HepG2 (cell line): ENCODE measurements around the gene STEAP3. TPM values are rescaled to one million over a fixed set of nuclear protein-coding genes. Genes with fewer than 3 reads are reported as not detected.

Experiments used
- EP300 ChIP-seq, 3 experiments: sonication (generic) in 1 of 3; formaldehyde crosslinking in 1 of 3; IDR thresholded peaks; 2 replicates each; pipeline versions ENCODE4 v1.5.1 to v1.6.1; 2011 to 2020; ENCODE audit warnings: low read depth in 2 of 3, low read length in 2 of 3, borderline replicate concordance in 1 of 3, improper control_type of control experiment in 1 of 3, mild to moderate bottlenecking in 1 of 3, missing genetic modification reagents in 1 of 3, moderate library complexity in 1 of 3
- HNF1B ChIP-seq: sonication (generic); formaldehyde crosslinking; IDR thresholded peaks from 2 replicates; pipeline ENCODE4 v1.5.1; 2020; ENCODE audit warnings: mild to moderate bottlenecking, moderate library complexity, missing genetic modification reagents
- HNRNPK ChIP-seq: fragments of 200-400 bp; formaldehyde crosslinking; IDR thresholded peaks from 2 replicates; pipeline ENCODE4 v1.6.1; 2018; ENCODE audit warnings: low read length, low read depth, moderate library complexity, mild to moderate bottlenecking; ENCODE audit not compliant: poor library complexity, severe bottlenecking
- HNRNPUL1 ChIP-seq: fragments of 200-400 bp; formaldehyde crosslinking; IDR thresholded peaks from 2 replicates; pipeline ENCODE4 v1.6.1; 2017; ENCODE audit warnings: low read depth, mild to moderate bottlenecking, low read length, moderate library complexity
- IRF2 ChIP-seq: IDR thresholded peaks from 2 replicates; pipeline ENCODE4 v1.6.1; 2018; ENCODE audit warnings: missing genetic modification reagents, missing compliant biosample characterization
- MATR3 ChIP-seq: sonication (generic); formaldehyde crosslinking; IDR thresholded peaks from 2 replicates; pipeline ENCODE4 v1.4.0; 2020; ENCODE audit warnings: missing genetic modification reagents
- NCOA5 ChIP-seq: sonication (generic); formaldehyde crosslinking; IDR thresholded peaks from 2 replicates; pipeline ENCODE4 v1.4.0; 2020; ENCODE audit warnings: missing genetic modification reagents
- PAXIP1 ChIP-seq: sonication (generic); formaldehyde crosslinking; conservative IDR thresholded peaks from 2 replicates; pipeline ENCODE4 v1.4.0; 2020; ENCODE audit warnings: mild to moderate bottlenecking, missing genetic modification reagents, moderate library complexity
- RFX1 ChIP-seq: fragments of 450-650 bp; IDR thresholded peaks from 2 replicates; pipeline ENCODE4 v1.6.1; 2017
- SALL2 ChIP-seq: sonication (generic); formaldehyde crosslinking; IDR thresholded peaks from 2 replicates; pipeline ENCODE4 v1.8.1; 2023; ENCODE audit warnings: mild to moderate bottlenecking, missing genetic modification reagents, inconsistent platforms
- SNAPC2 ChIP-seq: sonication (generic); formaldehyde crosslinking; IDR thresholded peaks from 2 replicates; pipeline ENCODE4 v1.8.1; 2022; ENCODE audit warnings: mild to moderate bottlenecking, missing genetic modification reagents
- SOX13 ChIP-seq, 3 experiments: fragments of 450-650 bp in 1 of 3; sonication (generic) in 1 of 3; formaldehyde crosslinking in 1 of 3; IDR thresholded peaks in 2 of 3; conservative IDR thresholded peaks in 1 of 3; 2 replicates each; pipeline versions ENCODE4 v1.5.0 to v1.6.1; 2016 to 2020; ENCODE audit warnings: antibody characterized with exemption in 1 of 3, mild to moderate bottlenecking in 1 of 3, missing compliant biosample characterization in 1 of 3, missing genetic modification reagents in 1 of 3, moderate library complexity in 1 of 3
- SOX5 ChIP-seq: IDR thresholded peaks from 2 replicates; pipeline ENCODE4 v1.6.1; 2016; ENCODE audit warnings: borderline replicate concordance
- SOX6 ChIP-seq, 2 experiments: fragments of 450-650 bp in 1 of 2; sonication (generic) in 1 of 2; formaldehyde crosslinking in 1 of 2; IDR thresholded peaks; 2 replicates each; pipeline versions ENCODE4 v1.4.0 to v1.6.1; 2017 to 2020; ENCODE audit warnings: antibody characterized with exemption in 1 of 2, mild to moderate bottlenecking in 1 of 2, missing genetic modification reagents in 1 of 2
- TBP ChIP-seq: sonication (generic); formaldehyde crosslinking; IDR thresholded peaks from 2 replicates; pipeline ENCODE4 v1.5.0; 2020; ENCODE audit warnings: missing genetic modification reagents
- ZBTB39 ChIP-seq: sonication (generic); formaldehyde crosslinking; IDR thresholded peaks from 2 replicates; pipeline ENCODE4 v1.5.0; 2020; ENCODE audit warnings: missing genetic modification reagents
- ZFP36L1 ChIP-seq: sonication (generic); formaldehyde crosslinking; IDR thresholded peaks from 2 replicates; pipeline ENCODE4 v1.8.0; 2022; ENCODE audit warnings: mild to moderate bottlenecking, missing genetic modification reagents, moderate library complexity
- ZMYM3 ChIP-seq: sonication (generic); formaldehyde crosslinking; IDR thresholded peaks from 2 replicates; pipeline ENCODE4 v1.5.1; 2020; ENCODE audit warnings: mild to moderate bottlenecking, missing genetic modification reagents
- ZNF121 ChIP-seq: sonication (generic); formaldehyde crosslinking; IDR thresholded peaks from 2 replicates; pipeline ENCODE4 v1.5.0; 2020; ENCODE audit warnings: mild to moderate bottlenecking, missing genetic modification reagents
- ZNF143 ChIP-seq: sonication (generic); formaldehyde crosslinking; IDR thresholded peaks from 2 replicates; pipeline ENCODE4 v1.4.0; 2020; ENCODE audit warnings: missing genetic modification reagents
- ZNF235 ChIP-seq: sonication (generic); formaldehyde crosslinking; IDR thresholded peaks from 2 replicates; pipeline ENCODE4 v1.8.1; 2023; ENCODE audit warnings: mild to moderate bottlenecking, missing genetic modification reagents, borderline replicate concordance
- ZNF331 ChIP-seq: sonication (generic); formaldehyde crosslinking; IDR thresholded peaks from 2 replicates; pipeline ENCODE4 v1.4.0; 2020; ENCODE audit warnings: missing genetic modification reagents
- ZNF746 ChIP-seq: sonication (generic); formaldehyde crosslinking; IDR thresholded peaks from 2 replicates; pipeline ENCODE4 v1.8.0; 2022; ENCODE audit warnings: mild to moderate bottlenecking, missing genetic modification reagents
- ZNF772 ChIP-seq: sonication (generic); formaldehyde crosslinking; IDR thresholded peaks from 2 replicates; pipeline ENCODE4 v1.5.0; 2020; ENCODE audit warnings: mild to moderate bottlenecking, missing genetic modification reagents
- polyA plus RNA-seq, 8 experiments: library from polyadenylated mRNA; depleted of rRNA in 3 of 8; stranded (reverse) in 7 of 8; unstranded in 1 of 8; fragments of >200 nt; fragmentation: Illumina TruSeq in 4 of 8; extraction: Trizol in 4 of 8; gene quantifications; 2 replicates each; pipeline versions ENCODE4 v1.2.1 to v1.2.3, GENCODE V29; 2011 to 2016; ENCODE audit warnings: low read depth in 4 of 8, missing spikeins in 1 of 8, mixed read lengths in 1 of 8; ENCODE audit not compliant: insufficient read depth in 1 of 8
- total RNA-seq, 5 experiments: library from RNA; depleted of rRNA; stranded (reverse); fragments of >200 nt; fragmentation: Illumina TruSeq; extraction: Trizol; gene quantifications; 2 replicates each; pipeline ENCODE4 v1.2.3, GENCODE V29; 2016; ENCODE audit warnings: low read depth in 1 of 5

Gene STEAP3
- total and polyA plus RNA-seq, 2 of the 13 experiments (the other 11 are each of a cell fraction or from before 2014, with no cell fraction given), result 7.3 to 21.1 TPM

- TF ChIP-seq ZNF746 (CRISPR knock-in tag) (no peak), ZNF235 (CRISPR knock-in tag) (no peak), HNF1B (CRISPR knock-in tag) (no peak), SNAPC2 (no peak), SALL2 (CRISPR knock-in tag) (no peak), PAXIP1 (CRISPR knock-in tag) (peak; percentile 30; the same call in 1 of the 2 replicates), NCOA5 (no peak), IRF2 (CRISPR knock-in tag) (no peak), ZFP36L1 (no peak), ZMYM3 (CRISPR knock-in tag) (0 out of 2 replicates have a peak, but pooled peaks have one; percentile 54), SOX5 (CRISPR knock-in tag) (peak; percentile 33; the same call in 1 of the 2 replicates), ZNF772 (CRISPR knock-in tag) (no peak), SOX13 (IDR thresholded peaks at IDR 0.05) (no peak), SOX13 (CRISPR knock-in tag; conservative IDR thresholded peaks at IDR 0.05 in 1 of 2, IDR thresholded peaks at IDR 0.05 in 1 of 2) (peak in 1 of 2 experiments; percentile 59; a peak in 1 of 4 replicates), TBP (CRISPR knock-in tag) (no peak), HNRNPUL1 (no peak), ZNF331 (CRISPR knock-in tag) (peak; percentile 23; the same call in 1 of the 2 replicates), HNRNPK (no peak), SOX6 (IDR thresholded peaks at IDR 0.05) (no peak), SOX6 (CRISPR knock-in tag; IDR thresholded peaks at IDR 0.05) (0 out of 2 replicates have a peak, but pooled peaks have one; percentile 31), ZBTB39 (CRISPR knock-in tag) (no peak), EP300 (IDR thresholded peaks at IDR 0.05; ENCODE audit: low read depth in 2 of 2, low read length in 2 of 2) (peak in 1 of 2 experiments; percentile 15; a peak in 1 of 4 replicates), EP300 (CRISPR knock-in tag; IDR thresholded peaks at IDR 0.05; ENCODE audit: borderline replicate concordance) (no peak), ZNF143 (CRISPR knock-in tag) (no peak), RFX1 (0 out of 2 replicates have a peak, but pooled peaks have one; percentile 1), MATR3 (CRISPR knock-in tag) (no peak), ZNF121 (CRISPR knock-in tag) (no peak)
Measured at GRCh38 chr2:119236796-119237195, 13.2 kb downstream of the STEAP3 start (continued).
